CD8-positive, alpha-beta memory T cell (primary cell): ENCODE data around the gene KICS2. TPM values are rescaled to one million over a fixed set of nuclear protein-coding genes. Genes with fewer than 3 reads are reported as not detected.

Source experiments
- CTCF ChIA-PET: fragments of 350-600 bp; sonication (Branson Sonifier 250); formaldehyde crosslinking; loops from one replicate; lab custom pipeline; 2021; ENCODE audit warnings: antibody characterized with exemption; lab: Charles Lee
- POLR2A ChIA-PET: fragments of 350-600 bp; sonication (Branson Sonifier 250); formaldehyde crosslinking; loops from one replicate; lab custom pipeline; 2021; ENCODE audit warnings: antibody characterized with exemption; lab: Charles Lee
- DNase-seq, 5 donors: peaks; one replicate each; pipeline versions ENCODE4 v3.0.0 to v3.0.0-alpha.2; 2020 to 2022; ENCODE audit warnings: mixed read lengths in 1 of 5
- H3K27ac ChIP-seq: one replicate; pipeline ENCODE4 v1.7.0; 2013; ENCODE audit warnings: low read depth, mild to moderate bottlenecking, low read length, moderate library complexity
- H3K27me3 ChIP-seq: 2 replicates; pipeline ENCODE4 v1.7.0; 2013; ENCODE audit warnings: low read length, mild to moderate bottlenecking; ENCODE audit not compliant: insufficient read depth, poor library complexity, severe bottlenecking
- H3K36me3 ChIP-seq: 2 replicates; pipeline ENCODE4 v1.7.0; 2013; ENCODE audit warnings: mild to moderate bottlenecking, low read length, moderate library complexity; ENCODE audit not compliant: insufficient read depth
- H3K4me1 ChIP-seq: 2 replicates; pipeline ENCODE4 v1.7.0; 2013; ENCODE audit warnings: mild to moderate bottlenecking, low read length, moderate library complexity; ENCODE audit not compliant: insufficient read depth
- H3K4me3 ChIP-seq: 2 replicates; pipeline ENCODE4 v1.7.0; 2013; ENCODE audit warnings: mild to moderate bottlenecking, low read length
- H3K9me3 ChIP-seq: 2 replicates; pipeline ENCODE4 v1.7.0; 2013; ENCODE audit warnings: mild to moderate bottlenecking, low read length
- H3K27ac Mint-ChIP-seq, 8 donors: one replicate each; pipeline ENCODE4 v1.8.0; 2020 to 2021; ENCODE audit warnings: mixed read lengths in 8 of 8, mild to moderate bottlenecking in 6 of 8, inconsistent platforms in 3 of 8, moderate library complexity in 3 of 8
- H3K27me3 Mint-ChIP-seq, 2 donors: one replicate each; pipeline ENCODE4 v1.8.0; 2020 to 2021; ENCODE audit warnings: mixed read lengths in 2 of 2, mild to moderate bottlenecking in 1 of 2, moderate library complexity in 1 of 2
- H3K36me3 Mint-ChIP-seq, 3 donors: one replicate each; pipeline ENCODE4 v1.8.0; 2020 to 2021; ENCODE audit warnings: mixed read lengths in 3 of 3, inconsistent platforms in 1 of 3, mild to moderate bottlenecking in 1 of 3
- H3K4me1 Mint-ChIP-seq, 3 donors: one replicate each; pipeline ENCODE4 v1.8.0; 2020 to 2021; ENCODE audit warnings: mixed read lengths in 3 of 3, inconsistent platforms in 1 of 3, mild to moderate bottlenecking in 1 of 3
- H3K4me3 Mint-ChIP-seq, 7 donors: one replicate each; pipeline ENCODE4 v1.8.0; 2020 to 2021; ENCODE audit warnings: mixed read lengths in 7 of 7, mild to moderate bottlenecking in 6 of 7, moderate library complexity in 4 of 7, inconsistent platforms in 2 of 7
- H3K9me3 Mint-ChIP-seq, 5 donors: one replicate each; pipeline ENCODE4 v1.8.0; 2020 to 2022; ENCODE audit warnings: mixed read lengths in 5 of 5, mild to moderate bottlenecking in 3 of 5, moderate library complexity in 2 of 5, inconsistent platforms in 1 of 5
- polyA plus RNA-seq: library from polyadenylated mRNA; unstranded; fragments of 300-500 nt; fragmentation: Illumina TruSeq; gene quantifications from one replicate; pipeline ENCODE4 v1.2.3, GENCODE V29; 2021
- total RNA-seq, 2 experiments: library from RNA; stranded (reverse); gene quantifications; one replicate each; pipeline ENCODE4 v1.2.3, GENCODE V29; 2021

The KICS2 gene
- total and polyA plus RNA-seq, 3 experiments from 2014 or later, result 7.6 to 15.7 (median 14.2) TPM

- Mint-ChIP-seq H3K9me3 (no peaks in the 10 kb centered on the region), H3K36me3 (peaks cover 3 to 21% (median 9%) of the 10 kb centered on the region in 3 donors), H3K4me1 (no peaks in the 10 kb centered on the region), H3K4me3 (no peak overlapping the region), H3K27ac (no peak overlapping the region), H3K27me3 (peaks cover 0 to 2% of the 10 kb centered on the region in 2 donors)
- Histone ChIP-seq H3K4me1 (no peaks in the 10 kb centered on the region), H3K4me3 (no peak overlapping the region), H3K27me3 (no peaks in the 10 kb centered on the region), H3K27ac (no peak overlapping the region), H3K9me3 (no peaks in the 10 kb centered on the region), H3K36me3 (no peaks in the 10 kb centered on the region)
- ChIA-PET POLR2A (no interaction called here), CTCF (no interaction called here)
- DNase-seq, result no peak
These were observed 37.9 kb downstream of the KICS2 start for GRCh38 chr12:64184216-64184615.

GRCh38 chr12:64181430-64182291 is 40.4 kb downstream of the KICS2 start:
- POLR2A ChIA-PET, result no interaction called here
- Mint-ChIP-seq H3K27me3 (no peaks in the 10 kb centered on the region), H3K27ac (no peak overlapping the region), H3K4me1 (no peaks in the 10 kb centered on the region), H3K36me3 (peaks cover 1 to 21% (median 5%) of the 10 kb centered on the region in 3 donors), H3K4me3 (no peak overlapping the region), H3K9me3 (no peaks in the 10 kb centered on the region)
- Histone ChIP-seq H3K36me3 (no peaks in the 10 kb centered on the region), H3K27ac (no peak overlapping the region), H3K27me3 (no peaks in the 10 kb centered on the region), H3K9me3 (no peaks in the 10 kb centered on the region), H3K4me1 (no peaks in the 10 kb centered on the region), H3K4me3 (no peak overlapping the region)
- CTCF ChIA-PET, result no interaction called here
- no peak for DNase-seq

DNA sequence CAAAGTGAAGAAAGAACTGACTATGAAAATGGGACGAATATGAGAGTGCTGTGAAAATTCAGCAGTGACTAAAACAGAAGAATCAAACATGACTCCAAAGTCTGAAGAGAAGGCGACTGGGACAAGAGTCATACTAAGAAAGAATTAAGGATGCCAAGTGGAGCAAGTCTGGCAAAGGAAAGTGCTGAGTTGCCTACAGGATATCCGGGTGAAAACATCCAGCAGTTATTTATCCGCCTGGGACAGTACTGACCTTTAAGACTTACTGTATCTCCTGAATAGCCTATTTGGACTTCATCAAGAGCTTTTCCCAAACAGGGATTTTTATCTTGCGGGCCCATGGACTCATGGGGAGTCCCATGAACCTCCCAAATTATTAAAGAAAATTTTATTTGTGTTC is 41.1 kb downstream of the KICS2 start:
- H3K36me3 ChIP-seq, result no peaks in the 10 kb centered on the region
- DNase-seq, result no peak
- no peak overlapping the region for H3K4me3 ChIP-seq
- no peaks in the 10 kb centered on the region for H3K9me3 ChIP-seq
- no peaks in the 10 kb centered on the region for H3K4me1 Mint-ChIP-seq
- no peaks in the 10 kb centered on the region for H3K4me1 ChIP-seq
- no peak overlapping the region for H3K27ac ChIP-seq
- H3K27me3 Mint-ChIP-seq, result no peaks in the 10 kb centered on the region
- ChIA-PET CTCF (no interaction called here), POLR2A (no interaction called here)
- H3K27ac Mint-ChIP-seq, result no peak overlapping the region
- H3K27me3 ChIP-seq, result no peaks in the 10 kb centered on the region
- peaks cover 1 to 21% (median 5%) of the 10 kb centered on the region in 3 donors for H3K36me3 Mint-ChIP-seq
- no peak overlapping the region for H3K4me3 Mint-ChIP-seq
- no peaks in the 10 kb centered on the region for H3K9me3 Mint-ChIP-seq

DNA sequence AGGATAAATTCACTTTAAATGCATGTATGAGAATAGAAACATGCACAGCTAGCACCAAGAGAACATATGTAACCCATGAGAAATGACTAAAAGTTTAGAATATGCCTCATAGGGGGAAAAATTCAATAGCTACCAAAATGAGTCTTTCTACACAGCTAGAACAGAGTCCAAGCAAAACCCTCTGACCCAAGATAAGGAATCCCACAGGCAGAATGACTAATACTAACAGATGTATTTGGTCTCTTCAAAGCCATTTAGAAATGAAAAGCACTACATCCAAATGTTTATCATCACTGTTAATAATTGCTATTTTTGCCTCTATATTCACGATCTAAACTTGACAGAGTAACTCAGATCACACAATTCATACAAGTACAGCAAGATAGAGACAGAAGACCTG is 44.0 kb downstream of the KICS2 start:
- Mint-ChIP-seq H3K27me3 (no peaks in the 10 kb centered on the region), H3K4me3 (no peak overlapping the region), H3K36me3 (peaks cover 0 to 5% (median 3%) of the 10 kb centered on the region in 3 donors), H3K9me3 (no peaks in the 10 kb centered on the region), H3K4me1 (no peaks in the 10 kb centered on the region), H3K27ac (no peak overlapping the region)
- Histone ChIP-seq H3K9me3 (no peaks in the 10 kb centered on the region), H3K27ac (no peak overlapping the region), H3K27me3 (no peaks in the 10 kb centered on the region), H3K36me3 (no peaks in the 10 kb centered on the region), H3K4me1 (no peaks in the 10 kb centered on the region), H3K4me3 (no peak overlapping the region)
- no peak for DNase-seq
- ChIA-PET CTCF (no interaction called here), POLR2A (no interaction called here)

DNA sequence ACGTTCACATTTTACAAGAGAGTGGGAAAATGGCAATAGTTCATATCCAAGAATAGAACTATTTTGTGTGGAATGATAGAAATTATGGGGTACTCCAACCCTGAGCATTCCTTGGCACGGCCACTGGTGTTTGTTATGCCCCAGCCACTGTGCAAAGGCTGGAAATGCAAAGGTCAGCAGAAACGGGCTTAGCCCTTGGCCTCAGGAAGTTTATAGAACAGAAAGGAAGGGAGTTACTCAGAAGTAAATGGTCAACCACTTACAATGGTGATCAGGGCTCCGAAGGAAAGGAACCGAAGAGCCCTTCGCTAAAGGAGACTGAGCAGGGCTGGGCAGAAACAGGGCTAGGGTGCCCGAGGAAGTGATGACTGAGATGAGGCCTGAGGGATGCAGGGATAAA is 45.1 kb downstream of the KICS2 start:
- H3K27ac ChIP-seq, result no peak overlapping the region
- no peak overlapping the region for H3K27ac Mint-ChIP-seq
- ChIA-PET CTCF (no interaction called here), POLR2A (no interaction called here)
- no peaks in the 10 kb centered on the region for H3K27me3 Mint-ChIP-seq
- H3K36me3 Mint-ChIP-seq, result peaks cover 0 to 4% (median 0%) of the 10 kb centered on the region in 3 donors
- H3K27me3 ChIP-seq, result no peaks in the 10 kb centered on the region
- no peaks in the 10 kb centered on the region for H3K4me1 Mint-ChIP-seq
- H3K9me3 Mint-ChIP-seq, result no peaks in the 10 kb centered on the region
- no peaks in the 10 kb centered on the region for H3K4me1 ChIP-seq
- H3K36me3 ChIP-seq, result no peaks in the 10 kb centered on the region
- no peak overlapping the region for H3K4me3 Mint-ChIP-seq
- H3K4me3 ChIP-seq, result no peak overlapping the region
- H3K9me3 ChIP-seq, result no peaks in the 10 kb centered on the region
- DNase-seq, result no peak

- Mint-ChIP-seq H3K36me3 (peaks cover 0 to 4% (median 0%) of the 10 kb centered on the region in 3 donors), H3K4me1 (no peaks in the 10 kb centered on the region), H3K4me3 (no peak overlapping the region), H3K27me3 (no peaks in the 10 kb centered on the region), H3K27ac (no peak overlapping the region), H3K9me3 (no peaks in the 10 kb centered on the region)
- ChIA-PET CTCF (no interaction called here), POLR2A (no interaction called here)
- H3K9me3 ChIP-seq, result no peaks in the 10 kb centered on the region
- no peaks in the 10 kb centered on the region for H3K4me1 ChIP-seq
- no peak overlapping the region for H3K4me3 ChIP-seq
- H3K27ac ChIP-seq, result no peak overlapping the region
- H3K27me3 ChIP-seq, result no peaks in the 10 kb centered on the region
- H3K36me3 ChIP-seq, result no peaks in the 10 kb centered on the region
- no peak for DNase-seq
These were observed 46.7 kb downstream of the KICS2 start for GRCh38 chr12:64175254-64175945.

DNA sequence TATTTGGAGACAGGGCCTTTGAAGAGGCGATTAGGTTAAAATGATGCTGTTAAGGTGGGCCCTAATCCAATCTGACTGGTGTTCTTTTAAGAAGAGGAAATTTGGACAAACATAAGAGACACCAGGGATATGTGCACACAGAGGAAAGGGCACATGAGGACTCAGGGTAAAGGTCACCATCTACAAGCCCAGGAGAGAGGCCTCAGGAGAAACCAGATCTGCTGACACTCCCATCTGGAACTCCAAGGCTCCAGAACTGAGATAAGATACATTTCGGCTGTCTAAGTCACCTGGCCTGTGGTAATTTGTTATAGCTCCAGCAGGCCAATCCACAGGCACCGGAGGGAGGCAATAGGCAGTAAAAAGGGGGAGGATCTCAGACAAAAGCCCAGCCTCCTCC is 48.6 kb downstream of the KICS2 start:
- Mint-ChIP-seq H3K4me1 (no peaks in the 10 kb centered on the region), H3K27ac (no peak overlapping the region), H3K27me3 (no peaks in the 10 kb centered on the region), H3K9me3 (no peaks in the 10 kb centered on the region), H3K4me3 (no peak overlapping the region), H3K36me3 (peaks cover 0 to 4% (median 2%) of the 10 kb centered on the region in 3 donors)
- no peaks in the 10 kb centered on the region for H3K9me3 ChIP-seq
- ChIA-PET CTCF (no interaction called here), POLR2A (no interaction called here)
- no peaks in the 10 kb centered on the region for H3K36me3 ChIP-seq
- H3K27me3 ChIP-seq, result no peaks in the 10 kb centered on the region
- no peak for DNase-seq
- no peak overlapping the region for H3K27ac ChIP-seq
- H3K4me3 ChIP-seq, result no peak overlapping the region
- H3K4me1 ChIP-seq, result no peaks in the 10 kb centered on the region
